GM12872 (cell line): ENCODE results near the gene ISX.

ENCODE experiments used
- TF ChIP-seq, protein P1 (sequence below): IDR thresholded peaks from 3 replicates; pipeline ENCODE4 v1.5.1; 2011; ENCODE audit warnings: low read depth, mild to moderate bottlenecking, low read length, moderate library complexity; ENCODE audit not compliant: insufficient read depth

The ISX gene

DNA sequence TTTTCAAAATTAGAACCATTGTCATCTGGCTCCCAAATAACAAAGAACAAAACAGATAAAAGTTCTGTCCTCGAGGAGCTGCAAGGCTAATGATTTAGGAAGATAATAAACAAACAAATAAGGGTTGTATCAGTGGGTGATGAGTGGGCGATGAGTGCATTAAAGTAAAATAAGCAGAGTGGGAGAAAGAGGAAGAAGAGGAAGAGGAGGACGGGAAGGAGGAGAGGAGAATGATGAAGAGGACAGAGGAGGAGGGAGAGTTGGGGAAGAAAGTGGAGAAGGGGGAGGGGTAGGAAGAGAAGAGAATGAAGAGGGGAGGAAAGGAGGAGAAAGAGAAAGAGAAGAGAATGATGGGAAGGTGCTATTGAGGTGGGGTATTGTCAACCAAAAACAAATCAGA, 33.4 kb upstream of the ISX start:
- TF ChIP-seq, protein P1, sequence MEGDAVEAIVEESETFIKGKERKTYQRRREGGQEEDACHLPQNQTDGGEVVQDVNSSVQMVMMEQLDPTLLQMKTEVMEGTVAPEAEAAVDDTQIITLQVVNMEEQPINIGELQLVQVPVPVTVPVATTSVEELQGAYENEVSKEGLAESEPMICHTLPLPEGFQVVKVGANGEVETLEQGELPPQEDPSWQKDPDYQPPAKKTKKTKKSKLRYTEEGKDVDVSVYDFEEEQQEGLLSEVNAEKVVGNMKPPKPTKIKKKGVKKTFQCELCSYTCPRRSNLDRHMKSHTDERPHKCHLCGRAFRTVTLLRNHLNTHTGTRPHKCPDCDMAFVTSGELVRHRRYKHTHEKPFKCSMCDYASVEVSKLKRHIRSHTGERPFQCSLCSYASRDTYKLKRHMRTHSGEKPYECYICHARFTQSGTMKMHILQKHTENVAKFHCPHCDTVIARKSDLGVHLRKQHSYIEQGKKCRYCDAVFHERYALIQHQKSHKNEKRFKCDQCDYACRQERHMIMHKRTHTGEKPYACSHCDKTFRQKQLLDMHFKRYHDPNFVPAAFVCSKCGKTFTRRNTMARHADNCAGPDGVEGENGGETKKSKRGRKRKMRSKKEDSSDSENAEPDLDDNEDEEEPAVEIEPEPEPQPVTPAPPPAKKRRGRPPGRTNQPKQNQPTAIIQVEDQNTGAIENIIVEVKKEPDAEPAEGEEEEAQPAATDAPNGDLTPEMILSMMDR, result no peak

DNA sequence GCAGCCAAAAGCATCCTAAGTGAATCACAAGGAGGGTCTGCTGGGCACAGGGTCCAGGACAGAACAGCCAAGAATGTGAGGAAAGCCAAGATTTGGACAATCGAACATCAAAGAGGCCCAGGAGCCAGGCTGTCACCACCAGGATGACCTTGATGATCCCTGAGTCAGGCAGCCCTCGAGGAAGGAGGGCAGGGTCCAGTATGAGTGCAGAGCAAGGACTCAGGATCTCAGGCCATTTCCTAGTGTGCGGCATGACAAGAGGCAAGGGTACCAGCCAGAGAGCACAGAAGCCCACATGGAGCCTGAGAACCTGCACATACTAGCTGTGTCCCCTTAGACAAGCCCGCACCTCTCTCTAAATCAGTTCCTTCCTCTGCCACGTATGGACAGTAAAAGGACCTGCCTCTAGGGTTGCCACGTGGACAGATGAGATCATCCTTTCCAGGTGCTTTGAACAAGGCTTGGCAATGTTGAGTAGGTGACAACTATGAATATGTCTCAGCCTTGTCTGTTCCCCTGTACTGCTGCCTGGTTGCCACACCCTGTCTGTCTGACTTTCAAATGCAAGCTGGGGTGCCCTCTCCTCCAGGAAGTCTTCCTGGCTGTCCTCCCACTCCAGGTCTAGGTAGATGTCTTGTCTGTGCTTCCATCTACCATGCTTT, 32.2 kb upstream of the ISX start:
- TF ChIP-seq, protein P1, result no peak

DNA sequence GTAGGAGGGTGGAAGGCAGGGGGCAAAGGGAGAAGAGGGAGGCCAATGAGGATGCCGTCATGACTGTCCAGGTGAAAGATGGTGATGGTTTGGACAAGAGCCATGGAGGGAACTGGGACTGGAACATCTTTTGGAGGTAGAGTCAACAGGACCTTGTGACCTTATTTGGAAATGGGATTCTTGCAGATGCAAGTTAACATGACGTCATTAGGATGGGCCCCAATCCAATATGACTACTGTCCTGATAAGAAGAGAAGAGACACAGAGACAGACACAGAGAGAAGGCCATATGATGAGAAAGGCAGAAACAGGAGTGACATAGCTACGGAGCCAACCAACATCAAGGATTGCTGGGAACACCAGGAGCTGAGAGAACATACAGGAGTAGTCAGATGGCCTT, 31.0 kb upstream of the ISX start:
- TF ChIP-seq, protein P1, result no peak

DNA sequence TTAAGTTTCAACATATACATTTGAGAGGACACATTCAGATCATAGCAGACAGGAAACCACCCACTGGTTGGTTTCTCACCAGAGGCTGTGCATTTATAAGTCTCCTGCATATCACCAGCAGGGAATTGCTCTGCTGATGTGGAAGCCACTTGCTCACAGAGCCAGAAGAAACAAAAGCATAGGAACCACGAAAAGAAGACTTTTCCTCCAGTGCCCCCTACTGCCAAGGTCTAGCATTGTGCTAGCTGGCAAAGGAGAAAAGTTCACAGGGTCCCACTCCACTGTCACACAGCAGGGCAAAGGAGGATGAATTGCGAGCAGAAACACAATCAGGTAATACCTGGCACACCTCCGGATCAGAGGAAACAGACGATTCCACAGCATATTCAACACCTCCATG, 28.9 kb upstream of the ISX start:
- TF ChIP-seq, protein P1, result peak; percentile 48; the same call in 2 of the 3 replicates

DNA sequence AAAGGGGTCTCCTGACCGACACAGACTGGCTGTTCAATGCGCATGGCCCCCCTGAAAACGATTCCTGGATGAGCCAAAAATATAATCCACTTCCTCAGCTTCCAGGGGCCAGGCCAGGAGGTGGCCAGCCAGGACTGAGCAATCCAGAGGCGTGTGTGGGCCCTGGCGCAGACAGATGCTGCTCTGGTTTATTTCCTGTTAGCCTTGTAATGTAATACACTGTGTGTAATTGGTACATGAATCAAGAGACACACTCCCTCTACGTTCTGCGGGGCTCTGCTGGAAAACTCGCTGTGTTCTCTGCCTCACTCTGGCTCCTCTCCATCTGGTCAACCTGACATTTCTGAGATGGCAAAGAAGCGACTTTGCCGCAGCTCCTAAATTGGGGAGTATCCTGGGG, 26.3 kb upstream of the ISX start:
- TF ChIP-seq, protein P1, result no peak

DNA sequence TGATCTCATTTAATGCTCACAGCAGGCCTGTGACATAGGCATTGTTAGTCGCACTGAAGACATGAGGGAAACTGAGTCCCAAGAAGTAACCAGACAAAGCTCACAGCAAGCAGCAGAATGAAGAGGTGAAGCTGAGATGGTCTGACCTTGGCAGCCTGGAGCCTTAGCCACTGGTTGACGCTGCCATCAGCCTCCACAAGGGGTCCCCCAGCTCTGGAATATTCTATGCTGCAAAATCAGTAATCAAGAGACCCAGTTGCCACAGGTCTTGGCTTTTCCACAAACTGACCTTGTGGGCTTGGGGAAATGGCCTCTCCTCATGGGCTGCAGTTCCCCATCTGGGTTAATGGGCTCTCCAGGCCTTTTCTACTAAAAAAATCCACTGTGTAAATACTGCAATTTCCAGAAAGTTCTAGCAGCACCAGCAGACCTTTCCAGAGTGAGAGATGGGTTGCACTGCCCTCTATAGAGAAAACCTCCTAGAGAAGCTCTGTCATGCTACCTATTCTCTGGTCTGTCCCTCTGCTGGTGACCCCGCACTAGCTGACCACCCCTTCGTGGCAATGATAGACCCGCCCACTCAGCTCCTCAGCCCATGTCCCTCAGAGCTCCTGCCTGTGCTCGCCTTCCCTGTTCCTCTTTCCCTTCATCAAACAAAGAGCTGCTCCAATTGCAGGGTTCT, 22.6 kb upstream of the ISX start:
- TF ChIP-seq, protein P1, result peak; percentile 79

DNA sequence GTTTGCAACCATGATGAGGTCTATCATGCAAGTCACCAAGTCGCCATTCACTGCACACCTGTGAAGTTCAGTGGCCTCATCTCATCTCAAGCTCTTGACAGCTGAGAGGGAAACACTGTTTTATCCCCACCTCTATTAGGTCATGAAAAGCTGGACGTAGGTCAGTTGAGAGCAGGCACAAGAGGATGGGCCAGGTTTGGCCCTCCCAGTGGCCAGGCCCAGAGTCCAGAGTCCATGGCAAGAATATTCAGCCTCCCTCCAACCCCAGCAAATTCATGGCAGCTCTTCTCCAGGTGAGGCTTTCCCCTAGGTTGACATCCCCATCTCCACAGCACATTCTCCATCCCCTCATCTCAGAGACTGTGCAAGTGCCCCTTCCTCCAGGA, 22.0 kb upstream of the ISX start:
- TF ChIP-seq, protein P1, result no peak
